Osteocyte (in vitro differentiated cells): ENCODE measurements around the gene TIMM23. TPM values are rescaled to one million over a fixed set of nuclear protein-coding genes. Genes with fewer than 3 reads are reported as not detected.
"Not testable (repeated sequence)": the region's sequence is repeated elsewhere in the genome, so short reads cannot be mapped to it uniquely, and the experiment has no call there.

ENCODE experiments used
- DNase-seq: peaks from one replicate; pipeline ENCODE4 v3.0.0; 2021; ENCODE audit warnings: mixed read lengths; ENCODE audit not compliant: unreplicated experiment; ENCODE audit errors: extremely low spot score
- H3K27ac Mint-ChIP-seq: one replicate; pipeline ENCODE4 v1.8.0; 2021; ENCODE audit warnings: mild to moderate bottlenecking, mixed read lengths; ENCODE audit not compliant: unreplicated experiment
- H3K27me3 Mint-ChIP-seq: one replicate; pipeline ENCODE4 v1.8.0; 2021; ENCODE audit warnings: mixed read lengths; ENCODE audit not compliant: unreplicated experiment
- H3K36me3 Mint-ChIP-seq: one replicate; pipeline ENCODE4 v1.8.0; 2021; ENCODE audit warnings: mixed read lengths; ENCODE audit not compliant: unreplicated experiment
- H3K4me1 Mint-ChIP-seq: one replicate; pipeline ENCODE4 v1.8.0; 2021; ENCODE audit warnings: mixed read lengths; ENCODE audit not compliant: unreplicated experiment
- H3K4me3 Mint-ChIP-seq: one replicate; pipeline ENCODE4 v1.8.0; 2021; ENCODE audit warnings: mild to moderate bottlenecking, moderate library complexity, mixed read lengths; ENCODE audit not compliant: unreplicated experiment
- H3K9me3 Mint-ChIP-seq: one replicate; pipeline ENCODE4 v1.8.0; 2021; ENCODE audit warnings: mixed read lengths; ENCODE audit not compliant: unreplicated experiment
- CTCF ChIP-seq: fragments of 200-600 bp; sonication (generic); IDR thresholded peaks from 2 replicates; pipeline ENCODE4 v1.5.0; 2021; ENCODE audit warnings: antibody characterized with exemption, mild to moderate bottlenecking, moderate library complexity
- total RNA-seq: library from RNA; stranded (reverse); gene quantifications from 2 replicates; pipeline ENCODE4 v1.2.1, GENCODE V29; 2021

TIMM23 gene
- total RNA-seq, 1 donor from 2014 or later = 61.1 TPM

DNA sequence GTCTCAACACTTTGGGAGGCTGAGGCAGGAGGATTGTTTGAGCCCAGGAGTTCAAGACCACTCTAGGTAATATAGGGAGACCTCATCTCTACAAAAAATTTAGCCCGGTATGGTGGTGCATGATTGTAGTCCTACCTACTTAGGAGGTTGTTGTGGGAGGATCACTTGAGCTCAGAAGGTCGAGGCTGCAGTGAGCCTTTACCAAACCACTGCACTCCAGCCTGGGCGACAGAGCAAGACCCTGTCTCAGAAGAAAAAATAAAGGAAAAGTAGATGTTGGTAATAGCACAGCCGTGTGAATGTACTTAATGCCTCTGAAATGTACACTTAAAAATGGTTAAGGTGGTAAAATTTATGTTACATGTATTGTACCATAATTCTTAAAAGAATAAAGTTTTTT lies 25.3 kb downstream of the TIMM23 start:
- Mint-ChIP-seq H3K4me1 (peaks cover 5% of the 10 kb centered on the region), H3K27ac (no peak overlapping the region), H3K9me3 (no peaks in the 10 kb centered on the region), H3K36me3 (peaks cover 39% of the 10 kb centered on the region), H3K27me3 (no peaks in the 10 kb centered on the region), H3K4me3 (no peak overlapping the region)
- DNase-seq = no peak
- TF ChIP-seq CTCF = no peak

GRCh38 chr10:45997994-45998763 lies 25.9 kb downstream of the TIMM23 start:
- no peak overlapping the region for H3K4me3 Mint-ChIP-seq
- DNase-seq = no peak
- no peaks in the 10 kb centered on the region for H3K9me3 Mint-ChIP-seq
- H3K27ac Mint-ChIP-seq = no peak overlapping the region
- peaks cover 39% of the 10 kb centered on the region for H3K36me3 Mint-ChIP-seq
- TF ChIP-seq CTCF = no peak
- H3K4me1 Mint-ChIP-seq = peaks cover 5% of the 10 kb centered on the region
- H3K27me3 Mint-ChIP-seq = no peaks in the 10 kb centered on the region

- H3K4me1 Mint-ChIP-seq, H3K27ac Mint-ChIP-seq, H3K4me3 Mint-ChIP-seq, DNase-seq, H3K27me3 Mint-ChIP-seq, H3K9me3 Mint-ChIP-seq: not testable (repeated sequence)
- H3K36me3 Mint-ChIP-seq = peaks cover 39% of the 10 kb centered on the region
Measured at GRCh38 chr10:45999955-46000354, 27.7 kb downstream of the TIMM23 start.

DNA sequence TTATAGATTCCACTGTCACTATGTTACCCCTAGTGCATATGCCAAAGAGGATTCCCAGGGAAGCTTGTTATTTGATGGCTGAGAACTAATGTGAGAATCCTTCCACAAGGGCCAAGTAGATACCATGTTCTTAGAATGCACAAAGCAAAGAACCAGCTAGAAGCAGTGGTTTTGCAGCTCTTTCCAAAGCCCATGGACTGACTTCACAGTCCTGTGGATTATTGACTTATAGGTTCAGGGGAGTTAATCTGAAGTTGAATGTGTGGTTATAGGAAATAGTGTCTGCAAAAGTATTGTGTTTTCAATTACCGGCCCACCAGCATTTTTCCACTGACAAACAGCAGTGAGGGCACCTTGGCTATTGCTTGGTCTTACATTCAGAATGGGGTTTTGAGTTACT lies 28.2 kb downstream of the TIMM23 start:
- no peak overlapping the region for H3K4me3 Mint-ChIP-seq
- no peak overlapping the region for H3K27ac Mint-ChIP-seq
- DNase-seq = no peak
- H3K9me3 Mint-ChIP-seq = no peaks in the 10 kb centered on the region
- H3K4me1 Mint-ChIP-seq = no peaks in the 10 kb centered on the region
- H3K27me3 Mint-ChIP-seq = no peaks in the 10 kb centered on the region
- peaks cover 40% of the 10 kb centered on the region for H3K36me3 Mint-ChIP-seq
- no peak for TF ChIP-seq CTCF

- H3K36me3 Mint-ChIP-seq = peaks cover 40% of the 10 kb centered on the region
Measured at GRCh38 chr10:46001187-46001756, 29.0 kb downstream of the TIMM23 start.

GRCh38 chr10:46002189-46002687 lies 29.9 kb downstream of the TIMM23 start:
- DNase-seq, H3K27me3 Mint-ChIP-seq, H3K27ac Mint-ChIP-seq, H3K4me3 Mint-ChIP-seq, H3K4me1 Mint-ChIP-seq, H3K9me3 Mint-ChIP-seq: not testable (repeated sequence)
- H3K36me3 Mint-ChIP-seq = peaks cover 43% of the 10 kb centered on the region

More at GRCh38 chr10:46001187-46001756, 29.0 kb downstream of the TIMM23 start:
- H3K27ac Mint-ChIP-seq = no peak overlapping the region
- no peaks in the 10 kb centered on the region for H3K27me3 Mint-ChIP-seq
- DNase-seq = no peak
- H3K4me1 Mint-ChIP-seq = no peaks in the 10 kb centered on the region
- no peaks in the 10 kb centered on the region for H3K9me3 Mint-ChIP-seq
- no peak overlapping the region for H3K4me3 Mint-ChIP-seq
- TF ChIP-seq CTCF = no peak
